Stimulated activated memory B cell treated with anti-CD40 and anti-IgM and Interleukin-4, amounts not matched to agents 10 μg/mL and 1 μg/mL and 100 μg/mL, for 72 hours (primary cell): Measurements from ENCODE around the gene NEU2.
A peak's percentile ranks its signal among the peaks of the same experiment; 100 is the strongest.
"Not testable (repeated sequence)": the region's sequence is repeated elsewhere in the genome, so short reads cannot be mapped to it uniquely, and the experiment has no call there.

Source experiments
- ATAC-seq: fragments of 150-1000 bp; cut with Tn5 transposase; 2 replicates; pipeline ENCODE4 v1.10.0; 2021
- H3K27ac Mint-ChIP-seq: one replicate; pipeline ENCODE4 v1.8.0; 2022; ENCODE audit warnings: mild to moderate bottlenecking, mixed read lengths
- H3K27me3 Mint-ChIP-seq: one replicate; pipeline ENCODE4 v1.8.0; 2022; ENCODE audit warnings: mixed read lengths
- H3K36me3 Mint-ChIP-seq: one replicate; pipeline ENCODE4 v1.8.0; 2022; ENCODE audit warnings: mixed read lengths
- H3K4me1 Mint-ChIP-seq: one replicate; pipeline ENCODE4 v1.8.0; 2022; ENCODE audit warnings: mixed read lengths
- H3K4me3 Mint-ChIP-seq: one replicate; pipeline ENCODE4 v1.8.0; 2022; ENCODE audit warnings: mild to moderate bottlenecking, moderate library complexity, mixed read lengths
- H3K9me3 Mint-ChIP-seq: one replicate; pipeline ENCODE4 v1.8.0; 2022; ENCODE audit warnings: mixed read lengths

Gene NEU2

GRCh38 chr2:233065200-233065589 lies 32.7 kb downstream of the NEU2 start:
- peak overlapping the region; percentile 99 for H3K4me3 Mint-ChIP-seq

DNA sequence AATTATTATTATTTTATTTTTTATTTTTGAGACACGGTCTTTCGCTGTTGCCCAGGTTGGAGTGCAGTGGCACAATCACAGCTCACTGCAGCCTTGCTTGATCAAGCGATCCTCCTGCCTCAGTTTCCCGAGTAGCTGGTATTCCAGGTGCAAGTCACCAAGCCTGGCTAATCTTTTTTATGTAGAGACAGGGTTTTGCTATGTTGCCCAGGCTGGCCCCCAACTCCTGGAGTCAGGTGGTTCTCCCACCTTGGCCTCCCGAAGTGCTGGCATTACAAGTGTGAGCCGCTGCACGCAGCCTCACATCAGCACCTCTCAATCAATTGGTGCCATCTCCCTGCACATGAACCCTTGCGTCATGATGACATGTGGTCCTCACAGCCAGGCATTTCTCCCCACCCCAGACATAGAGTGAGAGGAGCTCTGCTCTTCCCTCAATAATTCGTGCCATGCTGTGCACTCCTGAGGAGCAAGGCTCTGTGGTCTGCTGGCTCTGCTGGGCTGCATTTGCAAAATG lies 33.5 kb downstream of the NEU2 start:
- H3K9me3 Mint-ChIP-seq = no peaks in the 10 kb centered on the region
- H3K4me1 Mint-ChIP-seq = peaks cover 87% of the 10 kb centered on the region
- no peaks in the 10 kb centered on the region for H3K27me3 Mint-ChIP-seq
- peak overlapping the region; percentile 26 for H3K4me3 Mint-ChIP-seq
- H3K27ac Mint-ChIP-seq = peak overlapping the region; percentile 17
- peaks cover 82% of the 10 kb centered on the region for H3K36me3 Mint-ChIP-seq
- no peak for ATAC-seq

More at GRCh38 chr2:233065200-233065589, 32.7 kb downstream of the NEU2 start:
- Mint-ChIP-seq H3K36me3 (peaks cover 80% of the 10 kb centered on the region), H3K27ac (peak overlapping the region; percentile 17), H3K4me1 (peaks cover 78% of the 10 kb centered on the region)
- ATAC-seq, H3K27me3 Mint-ChIP-seq, H3K9me3 Mint-ChIP-seq: not testable (repeated sequence)

DNA sequence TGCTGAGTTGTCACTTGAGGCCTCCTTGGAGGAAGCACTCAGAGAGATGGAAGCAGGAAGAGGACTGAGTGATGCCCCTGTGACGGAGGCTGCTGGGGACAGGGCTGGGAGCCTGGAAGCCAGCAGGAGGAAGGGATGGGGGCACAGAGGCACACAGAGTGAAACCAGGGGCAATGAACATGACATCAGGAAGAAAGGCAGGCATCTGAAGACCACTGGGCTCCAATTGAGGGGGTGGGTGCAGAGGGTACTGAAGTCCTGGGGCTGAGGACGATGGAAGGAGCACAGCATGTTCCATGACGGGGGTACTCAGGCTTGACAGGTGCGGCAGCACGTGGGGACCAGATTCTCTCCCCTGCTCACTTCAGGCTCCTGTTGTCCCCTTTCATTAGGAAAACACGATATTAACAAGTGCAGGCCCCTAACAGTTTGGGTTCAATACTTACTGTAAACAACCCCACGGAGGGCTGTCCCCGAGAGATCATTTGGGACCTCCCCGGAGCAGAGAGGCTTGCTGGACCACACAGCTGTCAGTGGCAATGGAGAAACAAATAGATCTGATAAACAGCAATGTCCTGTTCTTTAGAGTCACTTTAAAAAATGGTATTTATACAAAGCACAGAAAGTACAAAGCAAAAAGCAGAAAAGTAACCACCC lies 36.4 kb downstream of the NEU2 start:
- Mint-ChIP-seq H3K4me3 (peak overlapping the region; percentile 77), H3K27me3 (no peaks in the 10 kb centered on the region), H3K9me3 (peaks cover 3% of the 10 kb centered on the region), H3K36me3 (peaks cover 61% of the 10 kb centered on the region), H3K4me1 (peaks cover 79% of the 10 kb centered on the region), H3K27ac (peak overlapping the region; percentile 77)
- peak; percentile 65 for ATAC-seq

- ATAC-seq = no peak
- Mint-ChIP-seq H3K9me3 (peaks cover 3% of the 10 kb centered on the region), H3K4me3 (peak overlapping the region; percentile 56), H3K27me3 (no peaks in the 10 kb centered on the region), H3K36me3 (peaks cover 33% of the 10 kb centered on the region), H3K27ac (no peak overlapping the region), H3K4me1 (peaks cover 44% of the 10 kb centered on the region)
Measured at GRCh38 chr2:233072838-233073237, 40.4 kb downstream of the NEU2 start.

GRCh38 chr2:233074106-233074505 lies 41.6 kb downstream of the NEU2 start:
- Mint-ChIP-seq H3K9me3 (peaks cover 3% of the 10 kb centered on the region), H3K36me3 (peaks cover 28% of the 10 kb centered on the region), H3K4me3 (no peak overlapping the region), H3K27ac (no peak overlapping the region), H3K27me3 (no peaks in the 10 kb centered on the region), H3K4me1 (peaks cover 41% of the 10 kb centered on the region)
- ATAC-seq = no peak

DNA sequence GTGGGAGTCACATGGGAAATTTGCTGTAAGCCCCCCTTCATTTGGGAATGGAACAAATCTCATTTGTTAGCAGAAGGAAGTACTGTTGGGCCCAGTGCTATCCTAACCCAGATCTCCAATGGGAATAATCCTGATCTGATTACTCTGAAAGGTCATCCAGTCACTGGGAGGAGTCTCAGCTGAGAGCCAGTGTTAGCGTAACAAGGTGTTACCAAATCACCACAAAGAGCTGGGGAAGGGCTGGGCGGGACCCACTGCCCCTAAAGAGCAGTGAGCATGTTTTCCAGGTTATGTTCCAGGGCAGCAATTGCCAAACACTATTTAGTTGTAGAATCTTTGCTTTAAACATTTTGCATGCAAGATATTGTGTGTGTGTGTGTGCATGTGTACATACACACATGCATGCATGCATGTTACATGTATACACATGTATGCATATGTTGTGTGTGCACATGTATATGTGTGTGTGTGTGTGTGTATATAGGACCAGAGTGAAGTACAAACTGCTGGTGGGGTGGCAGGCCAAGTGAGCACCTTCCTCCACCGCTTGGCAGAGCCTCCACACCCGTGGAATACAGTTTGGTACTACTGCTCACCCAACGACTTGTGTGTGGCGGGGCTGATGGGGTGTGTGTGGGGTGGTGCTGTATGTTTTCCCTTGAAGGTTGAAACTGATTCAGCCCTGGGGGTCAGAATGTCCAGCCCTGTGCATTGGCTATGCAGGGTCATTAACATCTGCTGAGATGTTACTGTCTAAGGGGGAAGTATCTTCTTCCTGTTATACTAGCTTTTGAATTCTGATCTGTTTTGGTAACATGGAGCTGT lies 42.9 kb downstream of the NEU2 start:
- peaks cover 34% of the 10 kb centered on the region for H3K36me3 Mint-ChIP-seq
- no peaks in the 10 kb centered on the region for H3K27me3 Mint-ChIP-seq
- H3K4me3 Mint-ChIP-seq = no peak overlapping the region
- peak; percentile 73 for ATAC-seq
- H3K4me1 Mint-ChIP-seq = peaks cover 41% of the 10 kb centered on the region
- H3K27ac Mint-ChIP-seq = no peak overlapping the region
- H3K9me3 Mint-ChIP-seq = peaks cover 3% of the 10 kb centered on the region

GRCh38 chr2:233075966-233076339 lies 43.5 kb downstream of the NEU2 start:
- H3K36me3 Mint-ChIP-seq = peaks cover 34% of the 10 kb centered on the region
- peaks cover 41% of the 10 kb centered on the region for H3K4me1 Mint-ChIP-seq
- H3K4me3 Mint-ChIP-seq = no peak overlapping the region
- peaks cover 3% of the 10 kb centered on the region for H3K9me3 Mint-ChIP-seq
- no peaks in the 10 kb centered on the region for H3K27me3 Mint-ChIP-seq
- H3K27ac Mint-ChIP-seq = no peak overlapping the region
- ATAC-seq = peak; percentile 92

GRCh38 chr2:233076749-233077148 lies 44.3 kb downstream of the NEU2 start:
- Mint-ChIP-seq H3K4me3 (peak overlapping the region; percentile 57), H3K4me1 (peaks cover 43% of the 10 kb centered on the region), H3K9me3 (peaks cover 1% of the 10 kb centered on the region), H3K27me3 (no peaks in the 10 kb centered on the region), H3K27ac (no peak overlapping the region), H3K36me3 (peaks cover 37% of the 10 kb centered on the region)
- ATAC-seq = no peak

DNA sequence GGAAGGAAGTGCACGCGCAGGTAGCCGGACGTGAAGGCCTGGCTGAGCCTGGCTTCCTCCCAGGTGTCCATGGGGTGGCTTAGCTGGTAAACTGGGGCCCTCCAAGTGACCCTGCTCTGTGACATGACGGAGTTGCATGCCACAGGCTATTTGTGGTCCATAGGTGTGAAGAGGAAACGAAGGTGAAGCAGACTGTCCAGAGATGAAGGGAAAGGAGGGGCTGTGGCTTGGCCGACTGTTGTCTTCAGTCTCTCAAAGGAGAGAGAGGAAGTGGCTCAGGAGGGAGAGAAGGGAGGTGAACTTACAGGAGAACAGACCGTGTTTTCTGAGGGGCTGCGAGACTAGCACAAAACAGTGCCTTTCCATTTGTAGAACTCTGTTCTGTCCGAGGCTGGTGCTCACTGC lies 47.0 kb downstream of the NEU2 start:
- H3K27me3 Mint-ChIP-seq = no peaks in the 10 kb centered on the region
- no peaks in the 10 kb centered on the region for H3K9me3 Mint-ChIP-seq
- H3K27ac Mint-ChIP-seq = no peak overlapping the region
- peaks cover 67% of the 10 kb centered on the region for H3K4me1 Mint-ChIP-seq
- ATAC-seq = peak; percentile 24
- H3K36me3 Mint-ChIP-seq = peaks cover 57% of the 10 kb centered on the region
- peak overlapping the region; percentile 55 for H3K4me3 Mint-ChIP-seq

DNA sequence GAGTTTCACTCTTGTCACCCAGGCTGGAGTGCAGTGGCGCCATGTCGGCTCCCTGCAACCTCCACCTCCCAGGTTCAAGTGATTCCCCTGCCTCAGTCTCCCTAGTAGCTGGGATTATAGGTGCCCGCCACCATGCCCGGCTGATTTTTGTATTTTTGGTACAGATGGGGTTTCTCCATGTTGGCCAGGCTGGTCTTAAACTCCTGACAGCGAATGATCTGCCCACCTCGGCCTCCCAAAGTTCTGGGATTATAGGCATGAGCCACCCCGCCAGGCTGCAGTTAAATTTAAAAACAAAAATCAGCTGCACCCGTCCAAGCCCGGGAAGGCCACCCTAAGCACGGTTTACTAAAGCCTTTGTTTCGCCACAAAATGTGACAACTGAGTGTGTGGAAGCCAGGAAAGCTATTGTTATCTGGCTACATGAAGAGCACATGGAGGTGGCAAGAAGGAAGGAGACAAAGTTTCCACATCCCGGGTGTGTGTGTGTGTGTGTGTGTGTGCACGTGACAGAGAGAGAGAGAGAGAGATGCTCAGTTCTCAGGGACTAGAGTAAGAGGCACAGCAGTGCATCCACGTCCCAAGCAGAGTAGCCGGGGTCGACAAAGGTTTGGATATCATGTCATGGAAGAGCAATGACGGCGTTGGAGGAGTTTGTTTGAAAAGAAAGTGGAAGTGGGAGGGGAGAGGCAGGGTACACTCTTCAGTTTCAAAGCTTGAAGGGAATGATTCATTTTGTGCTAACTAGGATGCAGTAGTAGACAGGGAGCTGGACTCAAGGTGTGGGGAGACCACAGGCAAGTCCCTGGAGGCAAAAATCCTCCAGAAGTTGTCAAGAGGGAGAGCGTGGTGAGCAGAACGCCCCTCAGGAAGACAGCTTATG lies 47.7 kb downstream of the NEU2 start:
- H3K4me3 Mint-ChIP-seq = peak overlapping the region; percentile 74
- no peak overlapping the region for H3K27ac Mint-ChIP-seq
- no peak for ATAC-seq
- peaks cover 64% of the 10 kb centered on the region for H3K36me3 Mint-ChIP-seq
- no peaks in the 10 kb centered on the region for H3K9me3 Mint-ChIP-seq
- no peaks in the 10 kb centered on the region for H3K27me3 Mint-ChIP-seq
- H3K4me1 Mint-ChIP-seq = peaks cover 74% of the 10 kb centered on the region

DNA sequence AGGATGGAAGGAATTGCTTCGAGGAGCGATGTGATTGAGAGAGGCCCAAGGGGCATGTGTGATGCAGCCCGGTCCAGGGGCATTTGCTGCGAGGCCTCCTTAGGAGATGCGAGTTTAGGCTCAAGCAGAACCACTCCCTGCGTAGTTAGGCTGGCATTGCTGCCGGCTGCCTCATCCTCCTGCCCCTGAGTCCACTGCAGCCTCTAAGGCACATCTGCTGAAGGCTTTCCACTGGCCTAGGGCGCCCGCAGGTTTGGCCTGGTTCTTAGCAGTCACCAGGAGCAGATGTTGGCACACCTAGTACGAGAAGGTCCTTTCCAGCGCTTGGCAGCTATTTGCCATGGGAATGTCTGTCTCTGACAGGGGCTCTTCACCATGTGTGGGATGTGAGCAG lies 48.4 kb downstream of the NEU2 start:
- H3K27ac Mint-ChIP-seq = no peak overlapping the region
- peak overlapping the region; percentile 74 for H3K4me3 Mint-ChIP-seq
- H3K27me3 Mint-ChIP-seq = no peaks in the 10 kb centered on the region
- peaks cover 71% of the 10 kb centered on the region for H3K36me3 Mint-ChIP-seq
- H3K9me3 Mint-ChIP-seq = no peaks in the 10 kb centered on the region
- peaks cover 81% of the 10 kb centered on the region for H3K4me1 Mint-ChIP-seq
- ATAC-seq = no peak

DNA sequence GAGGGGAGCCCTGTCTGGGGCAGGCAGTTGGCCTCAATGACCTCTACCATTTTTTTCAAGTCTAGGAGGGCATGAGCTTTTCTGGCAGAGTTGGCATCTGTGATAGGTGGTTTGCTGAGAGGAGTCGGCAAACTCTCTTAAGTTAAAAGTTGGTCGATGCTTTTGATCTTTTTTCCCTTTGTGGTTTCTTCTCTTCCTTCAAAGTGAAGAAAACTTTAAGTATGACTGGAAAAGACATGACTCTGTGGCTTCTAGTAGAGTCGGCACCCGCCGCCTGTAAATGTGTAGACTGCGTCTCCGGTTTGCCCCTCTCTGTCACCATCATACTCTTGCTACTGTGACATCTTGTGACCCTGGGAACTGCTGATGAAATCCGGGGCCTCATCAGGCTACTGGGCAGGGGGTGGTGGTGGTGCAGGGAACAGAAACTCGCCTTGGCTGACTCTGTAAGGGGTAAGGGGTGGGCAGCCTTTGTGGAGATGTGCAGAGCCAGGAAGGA lies 48.8 kb downstream of the NEU2 start:
- H3K36me3 Mint-ChIP-seq = peaks cover 75% of the 10 kb centered on the region

DNA sequence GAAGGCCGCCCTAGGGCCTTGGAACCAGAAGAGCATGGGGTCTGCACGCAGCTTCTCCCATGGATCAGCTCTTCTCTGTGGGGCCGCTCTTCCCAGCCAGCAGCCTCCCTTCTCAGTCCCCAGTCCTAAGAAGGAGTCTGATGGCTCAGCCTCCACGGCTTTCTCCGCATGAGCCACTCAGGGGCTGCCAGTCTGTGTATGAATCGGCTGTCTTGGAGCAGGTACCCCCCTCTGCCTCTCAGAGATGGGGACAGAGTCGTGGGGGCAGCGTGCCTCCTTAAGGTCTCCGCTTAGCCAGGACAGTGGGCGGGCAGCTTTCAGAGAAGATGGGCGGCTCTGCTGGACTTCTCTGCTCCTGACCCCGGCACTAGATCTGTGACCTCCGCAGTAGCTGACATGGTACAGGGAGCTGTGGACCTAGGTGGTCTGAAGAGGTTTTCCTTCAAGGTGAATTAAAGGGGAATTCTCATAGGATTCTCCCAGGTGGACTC lies 49.3 kb downstream of the NEU2 start:
- H3K27ac Mint-ChIP-seq = no peak overlapping the region
- peaks cover 89% of the 10 kb centered on the region for H3K4me1 Mint-ChIP-seq
- H3K4me3 Mint-ChIP-seq = peak overlapping the region; percentile 74
- no peaks in the 10 kb centered on the region for H3K27me3 Mint-ChIP-seq
- peak; percentile 27 for ATAC-seq
- no peaks in the 10 kb centered on the region for H3K9me3 Mint-ChIP-seq
- peaks cover 77% of the 10 kb centered on the region for H3K36me3 Mint-ChIP-seq

More for the DNA sequence above, 48.8 kb downstream of the NEU2 start:
- H3K4me1 Mint-ChIP-seq = peaks cover 85% of the 10 kb centered on the region
- no peaks in the 10 kb centered on the region for H3K9me3 Mint-ChIP-seq
- H3K4me3 Mint-ChIP-seq = peak overlapping the region; percentile 74
- no peaks in the 10 kb centered on the region for H3K27me3 Mint-ChIP-seq
- peak; percentile 47 for ATAC-seq
- no peak overlapping the region for H3K27ac Mint-ChIP-seq

DNA sequence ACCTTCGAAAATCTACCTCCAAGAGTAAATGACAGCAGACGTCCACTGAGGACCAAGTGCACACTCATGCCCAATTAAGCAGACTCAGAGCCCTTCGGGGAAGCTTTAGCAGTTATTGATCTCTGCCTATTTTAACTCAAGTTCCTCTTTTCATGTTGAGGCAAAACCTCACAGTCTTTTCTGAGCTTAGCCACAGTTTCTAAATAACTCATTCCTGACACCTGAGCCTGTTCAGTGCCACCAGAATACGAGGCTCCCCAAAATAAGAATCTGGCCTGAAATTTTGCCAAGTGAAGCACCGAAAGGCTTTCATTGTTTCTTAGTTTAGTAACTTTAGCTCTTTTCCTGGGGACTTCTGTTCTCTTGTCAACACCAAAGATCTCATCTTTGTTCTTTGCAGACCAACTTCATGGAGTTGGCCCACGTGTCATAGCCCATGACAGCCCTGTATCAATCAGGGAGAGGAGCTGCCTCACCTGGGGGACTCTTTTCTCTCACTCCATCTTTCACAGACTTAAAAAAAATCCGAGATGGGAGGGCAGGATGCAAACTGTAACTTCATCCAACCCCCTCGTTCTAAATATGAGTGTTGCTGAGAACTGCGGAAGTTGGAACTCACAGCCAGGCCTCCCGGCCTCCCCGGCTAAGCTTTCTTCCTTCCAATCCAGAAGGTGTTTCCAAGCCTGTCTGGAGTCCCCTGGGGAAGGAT lies 49.9 kb downstream of the NEU2 start:
- Mint-ChIP-seq H3K4me3 (peak overlapping the region; percentile 74), H3K9me3 (no peaks in the 10 kb centered on the region), H3K36me3 (peaks cover 75% of the 10 kb centered on the region), H3K27ac (no peak overlapping the region), H3K27me3 (no peaks in the 10 kb centered on the region), H3K4me1 (peaks cover 93% of the 10 kb centered on the region)
- peak; percentile 76 for ATAC-seq
